ENCODE results near the gene CCDC188. TPM values are rescaled to one million over a fixed set of nuclear protein-coding genes. Genes with fewer than 3 reads are reported as not detected.
A peak's percentile ranks its signal among the peaks of the same experiment; 100 is the strongest.

CCDC188 gene
- polyA plus RNA-seq, 1 donor, result 2.7 TPM

DNA sequence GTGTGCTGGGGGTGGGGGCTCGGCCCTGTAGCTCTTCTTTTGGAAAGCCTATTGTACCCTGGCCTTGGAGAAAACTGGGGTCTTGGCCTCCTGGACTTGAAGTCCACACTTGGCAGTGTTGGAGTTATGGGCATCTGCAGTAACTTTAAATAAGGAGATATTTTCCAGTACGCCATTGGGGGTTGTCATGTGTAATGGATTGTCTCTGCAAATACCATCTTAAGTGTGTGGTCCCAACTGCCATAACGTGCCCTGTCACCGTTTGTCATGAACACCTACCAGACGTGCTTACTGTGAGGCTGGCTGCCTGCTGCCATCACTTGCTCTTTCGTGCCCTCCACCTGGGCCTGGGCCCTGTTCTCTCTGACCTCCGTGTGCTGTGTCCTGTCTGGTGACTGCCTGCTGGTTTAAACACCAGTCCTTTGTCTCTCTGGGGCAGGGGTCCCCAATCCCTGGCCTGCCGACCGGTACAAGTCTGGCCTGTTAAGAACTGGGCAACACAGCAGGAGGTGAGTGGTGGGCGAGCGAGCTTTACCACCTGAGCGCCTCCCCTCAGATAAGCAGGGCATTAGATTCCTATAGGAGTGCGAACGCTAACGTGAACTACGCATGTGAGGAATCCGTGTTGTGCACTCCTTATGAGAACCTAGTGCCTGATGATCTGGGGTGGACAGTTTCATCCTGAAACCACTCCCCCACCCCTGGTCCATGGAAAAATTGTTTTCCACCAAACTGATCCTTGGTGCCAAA is 22.8 kb downstream of the CCDC188 start:
- WGBS (ENCODE audit: insufficient coverage, low lambda C conversion rate), result no CpG with 5 or more reads among the region's 17 CpGs
- Histone ChIP-seq H3K36me3 (ENCODE audit: control insufficient read depth, insufficient read depth, low read length) (peaks cover 44% of the 10 kb centered on the region), H3K27ac (ENCODE audit: low read length) (no peak overlapping the region), H3K27me3 (ENCODE audit: control insufficient read depth, insufficient read depth, low read length) (no peaks in the 10 kb centered on the region), H3K4me1 (ENCODE audit: control insufficient read depth, insufficient read depth, low read length) (peaks cover 21% of the 10 kb centered on the region), H3K4me3 (ENCODE audit: low read length) (no peak overlapping the region), H3K9me3 (ENCODE audit: control insufficient read depth, low read depth, low read length) (no peaks in the 10 kb centered on the region)
- DNase-seq, result no peak

DNA sequence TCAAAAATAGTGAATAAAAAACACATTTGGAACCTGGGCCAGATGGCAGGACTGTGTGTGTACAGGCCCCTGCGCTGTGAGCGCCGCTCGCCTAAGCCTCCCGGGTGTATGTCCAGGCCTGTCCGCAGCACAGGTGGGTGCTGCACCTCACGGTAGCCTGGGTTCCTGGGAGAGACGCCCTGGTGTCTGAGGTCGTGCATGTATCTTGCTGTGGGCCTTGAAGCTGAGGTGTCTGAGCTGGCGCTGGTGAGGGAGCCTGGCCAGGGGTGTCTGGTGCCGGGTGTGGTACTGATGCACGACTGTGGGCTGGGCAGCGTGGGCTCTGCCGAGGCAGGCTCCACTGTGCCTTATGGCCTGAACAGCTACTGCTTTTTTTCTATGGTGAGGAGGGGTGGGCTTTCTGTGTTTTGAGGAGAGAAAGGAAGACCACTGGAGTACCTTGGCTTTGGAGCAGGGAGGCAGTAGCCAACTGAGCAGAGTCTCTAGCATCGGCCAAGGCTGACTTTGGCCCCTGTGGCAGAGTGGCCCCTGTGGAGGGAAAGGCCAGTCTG is 23.5 kb downstream of the CCDC188 start:
- H3K9me3 ChIP-seq (ENCODE audit: control insufficient read depth, low read depth, low read length), result no peaks in the 10 kb centered on the region
- H3K4me3 ChIP-seq (ENCODE audit: low read length), result no peak overlapping the region
- no CpG with 5 or more reads among the region's 15 CpGs for WGBS (ENCODE audit: insufficient coverage, low lambda C conversion rate)
- H3K4me1 ChIP-seq (ENCODE audit: control insufficient read depth, insufficient read depth, low read length), result peaks cover 15% of the 10 kb centered on the region
- H3K36me3 ChIP-seq (ENCODE audit: control insufficient read depth, insufficient read depth, low read length), result peaks cover 45% of the 10 kb centered on the region
- no peaks in the 10 kb centered on the region for H3K27me3 ChIP-seq (ENCODE audit: control insufficient read depth, insufficient read depth, low read length)
- H3K27ac ChIP-seq (ENCODE audit: low read length), result no peak overlapping the region
- no peak for DNase-seq

DNA sequence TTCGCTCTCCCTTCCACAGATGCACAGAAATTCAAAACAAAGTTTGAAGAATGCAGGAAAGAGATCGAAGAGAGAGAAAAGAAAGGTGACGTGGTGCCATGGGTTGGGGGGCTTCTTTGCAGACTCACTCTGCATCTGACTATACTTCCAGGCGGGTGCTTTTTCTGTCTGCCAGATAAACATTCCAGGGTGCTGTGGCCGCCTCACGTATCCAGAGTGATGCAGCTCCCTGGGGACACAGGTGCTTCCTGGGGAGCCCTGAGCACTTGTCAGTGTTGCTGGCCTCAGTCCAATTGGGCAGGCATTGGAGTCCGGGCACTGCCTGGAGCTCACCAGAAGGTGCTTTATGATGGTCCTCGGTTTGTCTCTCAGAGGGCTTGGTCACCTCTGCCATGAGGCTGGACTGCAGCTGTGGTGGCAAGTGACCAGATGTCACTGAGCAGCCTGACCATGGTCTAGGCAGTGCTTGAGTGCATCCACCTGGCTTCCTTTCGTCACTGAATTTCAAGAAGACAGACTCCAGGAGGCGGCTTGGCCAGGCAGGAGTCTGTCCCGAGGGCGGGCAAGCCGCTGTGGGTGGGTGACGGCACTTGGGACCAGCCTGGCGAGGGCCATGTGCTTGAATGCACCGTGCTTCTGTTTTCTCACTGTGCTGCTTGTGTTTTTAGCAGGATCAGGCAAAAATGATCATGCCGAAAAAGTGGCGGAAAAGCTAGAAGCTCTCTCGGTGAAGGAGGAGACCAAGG is 24.4 kb downstream of the CCDC188 start:
- no peaks in the 10 kb centered on the region for H3K9me3 ChIP-seq (ENCODE audit: control insufficient read depth, low read depth, low read length)
- H3K36me3 ChIP-seq (ENCODE audit: control insufficient read depth, insufficient read depth, low read length), result peaks cover 55% of the 10 kb centered on the region
- H3K4me3 ChIP-seq (ENCODE audit: low read length), result no peak overlapping the region
- WGBS (ENCODE audit: insufficient coverage, low lambda C conversion rate), result 100% methylated on average over 4 of the region's 19 CpGs
- no peaks in the 10 kb centered on the region for H3K27me3 ChIP-seq (ENCODE audit: control insufficient read depth, insufficient read depth, low read length)
- H3K4me1 ChIP-seq (ENCODE audit: control insufficient read depth, insufficient read depth, low read length), result peaks cover 14% of the 10 kb centered on the region
- no peak overlapping the region for H3K27ac ChIP-seq (ENCODE audit: low read length)
- no peak for DNase-seq

DNA sequence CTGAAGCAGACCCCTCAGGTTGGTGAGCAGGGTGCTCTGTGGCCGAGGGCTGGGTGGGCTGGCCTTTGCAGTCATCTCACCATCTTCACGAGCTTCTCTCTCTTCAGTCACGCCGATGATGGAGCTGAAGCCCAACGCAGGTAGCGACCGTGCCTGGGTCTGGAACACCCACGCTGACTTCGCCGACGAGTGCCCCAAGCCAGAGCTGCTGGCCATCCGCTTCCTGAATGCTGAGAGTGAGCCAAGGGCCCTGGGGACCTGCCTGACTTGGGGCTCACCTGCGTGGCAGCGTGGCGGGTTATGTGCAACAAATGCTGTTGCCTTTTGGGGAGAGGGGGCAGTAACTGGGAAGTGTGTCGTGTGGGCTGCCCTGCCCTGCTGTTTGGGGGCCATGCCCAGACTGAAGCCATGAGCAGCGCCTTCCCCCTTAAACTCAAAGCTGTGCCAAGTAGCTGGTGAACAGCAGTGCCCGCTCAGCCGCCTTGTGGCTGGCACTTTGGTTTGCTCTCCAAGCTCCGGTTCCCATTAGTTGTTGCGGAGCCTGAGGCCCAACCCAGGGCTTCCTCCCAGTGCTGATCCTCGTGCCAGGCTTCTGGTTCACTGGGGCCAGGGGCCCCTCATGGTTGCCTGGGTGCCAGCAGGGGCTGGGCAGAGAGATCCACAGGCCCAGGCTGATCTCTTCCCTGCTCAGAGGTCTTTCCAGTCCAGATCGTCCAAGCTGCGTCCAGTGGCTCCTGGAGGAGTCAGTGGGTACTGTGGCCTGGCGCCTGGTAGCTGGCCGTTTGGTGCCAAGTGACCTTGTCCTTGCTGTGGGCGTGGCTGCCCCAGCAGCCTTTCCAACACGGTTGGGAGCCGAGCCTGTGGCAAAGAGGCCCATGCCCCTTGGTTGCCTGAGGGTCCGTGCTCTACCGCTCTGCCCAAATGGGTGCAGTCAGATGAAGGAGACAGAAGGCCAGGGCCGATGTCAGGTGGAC is 25.4 kb downstream of the CCDC188 start:
- no CpG with 5 or more reads among the region's 32 CpGs for WGBS (ENCODE audit: insufficient coverage, low lambda C conversion rate)
- H3K4me1 ChIP-seq (ENCODE audit: control insufficient read depth, insufficient read depth, low read length), result peaks cover 10% of the 10 kb centered on the region
- no peak overlapping the region for H3K4me3 ChIP-seq (ENCODE audit: low read length)
- no peak for DNase-seq
- no peak overlapping the region for H3K27ac ChIP-seq (ENCODE audit: low read length)
- H3K9me3 ChIP-seq (ENCODE audit: control insufficient read depth, low read depth, low read length), result no peaks in the 10 kb centered on the region
- H3K36me3 ChIP-seq (ENCODE audit: control insufficient read depth, insufficient read depth, low read length), result peaks cover 62% of the 10 kb centered on the region
- H3K27me3 ChIP-seq (ENCODE audit: control insufficient read depth, insufficient read depth, low read length), result no peaks in the 10 kb centered on the region

DNA sequence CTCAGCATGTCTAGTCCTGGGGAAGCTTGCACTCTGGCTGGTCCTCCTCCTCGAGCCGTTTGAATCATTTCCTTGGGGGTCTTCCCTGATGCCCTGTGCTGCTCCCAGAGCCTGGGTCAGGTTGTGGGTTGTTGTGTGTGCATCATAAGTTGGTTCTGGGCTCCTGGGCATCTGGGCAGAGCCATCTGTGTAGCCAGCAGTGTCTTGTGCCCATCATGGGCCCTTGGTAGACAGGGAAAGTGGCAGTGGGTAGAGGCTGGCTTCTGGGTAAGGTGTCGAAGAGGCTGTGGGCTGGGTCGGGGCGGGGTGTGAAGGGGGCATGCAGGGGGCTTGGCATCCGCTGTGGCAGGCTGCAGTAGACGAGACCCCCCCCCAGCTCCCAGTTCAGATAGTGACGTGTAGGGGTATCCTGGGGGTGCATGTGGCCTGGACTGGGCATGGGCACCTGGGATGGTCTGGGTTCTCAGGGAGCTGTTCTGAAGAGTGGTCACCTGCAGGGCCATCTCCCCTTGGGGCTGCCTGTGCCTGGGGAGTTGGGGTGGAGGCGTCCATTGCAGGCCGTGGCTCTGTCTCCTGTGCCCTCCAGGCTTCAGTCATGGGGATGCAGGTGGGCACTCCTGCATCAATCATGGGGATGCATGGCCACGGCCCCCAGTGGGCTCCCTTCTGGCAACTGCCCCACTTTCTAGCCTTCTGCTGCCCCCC is 26.6 kb downstream of the CCDC188 start:
- Histone ChIP-seq H3K36me3 (ENCODE audit: control insufficient read depth, insufficient read depth, low read length) (peaks cover 74% of the 10 kb centered on the region), H3K4me3 (ENCODE audit: low read length) (no peak overlapping the region), H3K27ac (ENCODE audit: low read length) (no peak overlapping the region), H3K4me1 (ENCODE audit: control insufficient read depth, insufficient read depth, low read length) (peaks cover 5% of the 10 kb centered on the region), H3K27me3 (ENCODE audit: control insufficient read depth, insufficient read depth, low read length) (no peaks in the 10 kb centered on the region), H3K9me3 (ENCODE audit: control insufficient read depth, low read depth, low read length) (no peaks in the 10 kb centered on the region)
- DNase-seq, result no peak
- WGBS (ENCODE audit: insufficient coverage, low lambda C conversion rate), result no CpG with 5 or more reads among the region's 11 CpGs

DNA sequence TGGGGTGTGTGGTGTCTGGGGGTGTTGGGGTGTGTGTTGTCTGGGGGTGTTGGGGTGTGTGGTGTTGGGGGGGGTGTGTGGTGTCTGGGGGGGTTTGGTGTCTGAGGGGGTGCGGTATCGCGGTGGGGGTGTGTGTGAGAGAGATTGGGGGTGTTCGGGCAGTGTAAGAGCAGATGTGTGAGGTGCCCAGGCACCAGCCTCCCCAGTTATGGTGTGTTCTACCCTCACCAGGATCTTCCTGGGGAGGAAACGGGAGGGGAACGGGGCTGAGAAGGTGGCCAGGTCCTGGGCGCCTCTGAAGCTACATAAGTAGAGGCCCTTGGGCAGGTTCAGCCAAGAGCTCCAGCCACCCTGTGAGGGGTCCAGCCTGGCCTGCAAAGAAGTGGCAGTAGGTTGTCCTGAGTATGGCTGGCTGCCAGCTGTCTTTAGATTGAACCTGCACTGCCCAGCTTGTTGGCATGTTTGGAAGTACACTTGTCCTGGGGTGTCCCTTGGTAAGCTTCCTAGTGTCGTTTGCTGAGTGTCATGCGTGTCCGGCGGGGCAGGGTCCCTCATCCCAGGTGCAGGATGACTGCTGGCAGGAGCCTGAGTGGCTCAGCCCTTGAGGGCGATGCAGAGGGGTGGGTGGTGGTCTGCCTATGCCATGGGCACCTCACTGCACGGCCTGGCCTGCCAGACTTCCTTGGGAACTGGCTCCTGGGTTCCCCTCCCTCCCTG is 27.3 kb downstream of the CCDC188 start:
- H3K4me3 ChIP-seq (ENCODE audit: low read length), result no peak overlapping the region
- no CpG with 5 or more reads among the region's 13 CpGs for WGBS (ENCODE audit: insufficient coverage, low lambda C conversion rate)
- no peaks in the 10 kb centered on the region for H3K9me3 ChIP-seq (ENCODE audit: control insufficient read depth, low read depth, low read length)
- H3K36me3 ChIP-seq (ENCODE audit: control insufficient read depth, insufficient read depth, low read length), result peaks cover 79% of the 10 kb centered on the region
- DNase-seq, result no peak
- H3K4me1 ChIP-seq (ENCODE audit: control insufficient read depth, insufficient read depth, low read length), result peaks cover 3% of the 10 kb centered on the region
- H3K27ac ChIP-seq (ENCODE audit: low read length), result no peak overlapping the region
- H3K27me3 ChIP-seq (ENCODE audit: control insufficient read depth, insufficient read depth, low read length), result no peaks in the 10 kb centered on the region

DNA sequence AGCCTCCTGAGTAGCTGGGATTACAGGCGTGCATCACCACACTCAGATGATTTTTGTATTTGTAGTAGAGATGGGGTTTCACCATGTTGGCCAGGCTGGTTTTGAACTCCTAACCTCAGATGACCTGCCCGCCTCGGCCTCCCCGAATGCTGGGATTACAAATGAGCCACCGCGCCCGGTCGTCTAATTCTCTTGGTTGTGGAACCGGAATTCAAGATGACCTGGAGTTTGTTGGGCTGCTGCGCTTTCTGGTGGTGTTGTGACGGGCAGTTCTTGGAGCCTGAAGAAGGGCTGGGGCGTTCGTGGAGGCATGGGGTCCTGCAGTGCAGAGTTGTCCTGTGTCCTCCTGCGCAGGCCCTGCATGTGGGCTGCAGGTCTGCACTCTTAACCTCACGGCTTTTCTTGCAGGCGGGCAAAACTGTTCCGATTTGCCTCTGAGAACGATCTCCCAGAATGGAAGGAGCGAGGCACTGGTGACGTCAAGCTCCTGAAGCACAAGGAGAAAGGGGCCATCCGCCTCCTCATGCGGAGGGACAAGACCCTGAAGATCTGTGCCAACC is 28.9 kb downstream of the CCDC188 start:
- no CpG with 5 or more reads among the region's 22 CpGs for WGBS (ENCODE audit: insufficient coverage, low lambda C conversion rate)
- Histone ChIP-seq H3K27ac (ENCODE audit: low read length) (no peak overlapping the region), H3K36me3 (ENCODE audit: control insufficient read depth, insufficient read depth, low read length) (peaks cover 68% of the 10 kb centered on the region), H3K9me3 (ENCODE audit: control insufficient read depth, low read depth, low read length) (no peaks in the 10 kb centered on the region), H3K4me3 (ENCODE audit: low read length) (no peak overlapping the region), H3K4me1 (ENCODE audit: control insufficient read depth, insufficient read depth, low read length) (peaks cover 3% of the 10 kb centered on the region), H3K27me3 (ENCODE audit: control insufficient read depth, insufficient read depth, low read length) (no peaks in the 10 kb centered on the region)
- DNase-seq, result no peak

DNA sequence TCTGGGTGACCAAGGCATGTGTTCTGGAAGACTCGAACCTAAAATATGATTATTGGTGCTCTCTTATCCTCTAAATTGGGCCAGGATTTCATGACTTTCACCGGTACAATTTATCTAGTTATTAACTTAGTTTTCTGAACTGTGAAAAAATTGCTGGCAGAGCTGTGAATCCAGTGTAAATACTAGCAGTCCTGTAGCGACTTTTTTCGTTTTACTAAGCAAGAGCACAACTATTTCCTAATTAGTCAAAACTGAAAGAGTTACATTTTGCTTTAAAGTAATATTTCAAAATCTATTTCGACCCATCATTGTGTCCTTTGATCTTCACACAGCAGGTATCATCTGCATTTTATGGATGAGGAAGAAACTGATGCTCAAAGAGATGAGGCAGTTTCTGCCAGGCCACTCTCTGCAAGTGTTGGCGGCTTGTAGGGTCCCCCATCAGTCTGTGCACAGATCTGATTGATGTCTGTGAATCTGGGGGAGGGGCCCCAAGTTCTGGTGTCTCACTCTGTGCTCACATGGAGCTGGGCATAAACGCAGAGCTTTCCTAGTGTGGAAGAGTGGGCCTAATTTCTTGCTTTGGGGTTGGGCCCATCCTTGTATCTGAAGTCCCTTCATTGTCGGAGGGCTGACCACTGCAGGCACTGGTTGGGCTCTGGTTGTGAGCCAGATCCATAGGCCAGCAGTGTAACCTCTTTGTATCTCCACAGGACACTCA is 32.4 kb downstream of the CCDC188 start:
- Histone ChIP-seq H3K27ac (ENCODE audit: low read length) (no peak overlapping the region), H3K4me3 (ENCODE audit: low read length) (peak overlapping the region; percentile 56), H3K27me3 (ENCODE audit: control insufficient read depth, insufficient read depth, low read length) (no peaks in the 10 kb centered on the region), H3K36me3 (ENCODE audit: control insufficient read depth, insufficient read depth, low read length) (peaks cover 57% of the 10 kb centered on the region), H3K4me1 (ENCODE audit: control insufficient read depth, insufficient read depth, low read length) (peaks cover 9% of the 10 kb centered on the region), H3K9me3 (ENCODE audit: control insufficient read depth, low read depth, low read length) (no peaks in the 10 kb centered on the region)
- 0% methylated on average over 2 of the region's 8 CpGs for whole genome bisulfite sequencing (ENCODE audit: insufficient coverage, low lambda C conversion rate)
- no peak for DNase-seq

Measured in large intestine (tissue), 3 donors.